OCI-LY7 (cell line): Measurements from ENCODE around the gene TTC7B.

ENCODE experiments used
- EZH2phosphoT487 ChIP-seq: fragments of 200-600 bp; sonication (generic); IDR thresholded peaks from 2 replicates; pipeline ENCODE4 v1.6.1; 2018; ENCODE audit warnings: low read depth, borderline replicate concordance, mild to moderate bottlenecking, mixed run types, antibody characterized with exemption, low read length, moderate library complexity, mixed read lengths
- TF ChIP-seq, protein P1 (sequence below): fragments of 200-600 bp; sonication (generic); conservative IDR thresholded peaks from 2 replicates; pipeline ENCODE4 v1.5.1; 2014; ENCODE audit warnings: mild to moderate bottlenecking, antibody characterized with exemption, low read length, moderate library complexity, mixed read lengths

- TF ChIP-seq, protein P1, sequence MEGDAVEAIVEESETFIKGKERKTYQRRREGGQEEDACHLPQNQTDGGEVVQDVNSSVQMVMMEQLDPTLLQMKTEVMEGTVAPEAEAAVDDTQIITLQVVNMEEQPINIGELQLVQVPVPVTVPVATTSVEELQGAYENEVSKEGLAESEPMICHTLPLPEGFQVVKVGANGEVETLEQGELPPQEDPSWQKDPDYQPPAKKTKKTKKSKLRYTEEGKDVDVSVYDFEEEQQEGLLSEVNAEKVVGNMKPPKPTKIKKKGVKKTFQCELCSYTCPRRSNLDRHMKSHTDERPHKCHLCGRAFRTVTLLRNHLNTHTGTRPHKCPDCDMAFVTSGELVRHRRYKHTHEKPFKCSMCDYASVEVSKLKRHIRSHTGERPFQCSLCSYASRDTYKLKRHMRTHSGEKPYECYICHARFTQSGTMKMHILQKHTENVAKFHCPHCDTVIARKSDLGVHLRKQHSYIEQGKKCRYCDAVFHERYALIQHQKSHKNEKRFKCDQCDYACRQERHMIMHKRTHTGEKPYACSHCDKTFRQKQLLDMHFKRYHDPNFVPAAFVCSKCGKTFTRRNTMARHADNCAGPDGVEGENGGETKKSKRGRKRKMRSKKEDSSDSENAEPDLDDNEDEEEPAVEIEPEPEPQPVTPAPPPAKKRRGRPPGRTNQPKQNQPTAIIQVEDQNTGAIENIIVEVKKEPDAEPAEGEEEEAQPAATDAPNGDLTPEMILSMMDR: no peak
- TF ChIP-seq EZH2phosphoT487: no peak
Observed at GRCh38 chr14:90740946-90741681, 75.1 kb downstream of the TTC7B start.
